NT2/D1 (cell line): ENCODE results near the gene TACR1.
"Not testable (repeated sequence)": the region's sequence is repeated elsewhere in the genome, so short reads cannot be mapped to it uniquely, and the experiment has no call there.

Experiments
- DNase-seq: peaks from one replicate; pipeline ENCODE4 v3.0.0-alpha.2; 2011; ENCODE audit warnings: low read depth, low spot score
- H3K27me3 ChIP-seq: 2 replicates; pipeline ENCODE4 v1.6.0; 2011; ENCODE audit warnings: mild to moderate bottlenecking; ENCODE audit not compliant: insufficient read length, insufficient read depth
- H3K36me3 ChIP-seq: 2 replicates; pipeline ENCODE4 v1.6.1; 2011; ENCODE audit warnings: mild to moderate bottlenecking, low read length, mixed read lengths; ENCODE audit not compliant: insufficient read depth, insufficient read length
- H3K4me1 ChIP-seq: 2 replicates; pipeline ENCODE4 v1.5.1; 2011; ENCODE audit not compliant: insufficient read depth, insufficient read length
- H3K4me3 ChIP-seq: 2 replicates; pipeline ENCODE4 v1.5.1; 2011; ENCODE audit warnings: low read depth; ENCODE audit not compliant: insufficient read length
- H3K9ac ChIP-seq: 2 replicates; pipeline ENCODE4 v1.6.0; 2011; ENCODE audit warnings: low read depth; ENCODE audit not compliant: insufficient read length
- H3K9me3 ChIP-seq: 2 replicates; pipeline ENCODE4 v1.5.1; 2011; ENCODE audit warnings: mild to moderate bottlenecking, low read length; ENCODE audit not compliant: insufficient read depth
- SUZ12 ChIP-seq: IDR thresholded peaks from 2 replicates; pipeline ENCODE4 v1.6.1; 2011; ENCODE audit not compliant: insufficient read length, insufficient read depth; ENCODE audit errors: extremely low read depth
- YY1 ChIP-seq: IDR thresholded peaks from 2 replicates; pipeline ENCODE4 v1.6.1; 2011; ENCODE audit not compliant: insufficient read length, insufficient read depth
- ZNF274 ChIP-seq: IDR thresholded peaks from 2 replicates; pipeline ENCODE4 v1.6.1; 2011; ENCODE audit warnings: mild to moderate bottlenecking, low read depth, low read length

TACR1 gene

GRCh38 chr2:75174981-75175380 is 24.3 kb downstream of the TACR1 start:
- TF ChIP-seq ZNF274 (no peak), YY1 (no peak), SUZ12 (no peak)
- peaks cover 8% of the 10 kb centered on the region; the same call in 1 of the 2 replicates for H3K9me3 ChIP-seq
- H3K27me3 ChIP-seq, result no peaks in the 10 kb centered on the region
- H3K4me1 ChIP-seq, result no peaks in the 10 kb centered on the region
- no peak for DNase-seq
- no peak overlapping the region for H3K4me3 ChIP-seq
- no peaks in the 10 kb centered on the region for H3K36me3 ChIP-seq
- H3K9ac ChIP-seq, result no peak overlapping the region

- Histone ChIP-seq H3K27me3 (no peaks in the 10 kb centered on the region), H3K36me3 (no peaks in the 10 kb centered on the region), H3K4me1 (no peaks in the 10 kb centered on the region), H3K4me3 (no peak overlapping the region), H3K9me3 (peaks cover 8% of the 10 kb centered on the region; the same call in 1 of the 2 replicates), H3K9ac (no peak overlapping the region)
- DNase-seq, result no peak
- no peak for TF ChIP-seq SUZ12
Measured at GRCh38 chr2:75174519-75174918, 24.8 kb downstream of the TACR1 start.

- H3K9ac ChIP-seq, result no peak overlapping the region
- H3K9me3 ChIP-seq, result 0 out of 2 replicates have a peak, but pooled peaks cover 8% of the 10 kb centered on the region
- no peaks in the 10 kb centered on the region for H3K27me3 ChIP-seq
- H3K4me1 ChIP-seq, result no peaks in the 10 kb centered on the region
- peak; percentile 68 for DNase-seq
- no peak overlapping the region for H3K4me3 ChIP-seq
- TF ChIP-seq ZNF274, result no peak
- H3K36me3 ChIP-seq, result no peaks in the 10 kb centered on the region
Measured at GRCh38 chr2:75173740-75174139, 25.6 kb downstream of the TACR1 start.

- not testable (repeated sequence) for H3K27me3 ChIP-seq, H3K4me3 ChIP-seq, H3K9ac ChIP-seq, DNase-seq, H3K4me1 ChIP-seq, H3K36me3 ChIP-seq, H3K9me3 ChIP-seq
Measured at GRCh38 chr2:75171423-75171822, 27.9 kb downstream of the TACR1 start.

GRCh38 chr2:75170889-75171288 is 28.4 kb downstream of the TACR1 start:
- no peaks in the 10 kb centered on the region for H3K27me3 ChIP-seq
- no peaks in the 10 kb centered on the region for H3K4me1 ChIP-seq
- no peak overlapping the region for H3K9ac ChIP-seq
- H3K36me3 ChIP-seq, result no peaks in the 10 kb centered on the region
- no peak for TF ChIP-seq ZNF274
- no peak for TF ChIP-seq YY1
- TF ChIP-seq SUZ12, result no peak
- H3K9me3 ChIP-seq, result 0 out of 2 replicates have a peak, but pooled peaks cover 8% of the 10 kb centered on the region
- no peak for DNase-seq
- no peak overlapping the region for H3K4me3 ChIP-seq

GRCh38 chr2:75168186-75168585 is 31.1 kb downstream of the TACR1 start:
- H3K36me3 ChIP-seq, result no peaks in the 10 kb centered on the region
- no peak overlapping the region for H3K9ac ChIP-seq
- H3K4me3 ChIP-seq, result no peak overlapping the region
- no peak for DNase-seq
- TF ChIP-seq ZNF274 (no peak), YY1 (no peak), SUZ12 (no peak)
- H3K4me1 ChIP-seq, result no peaks in the 10 kb centered on the region
- H3K27me3 ChIP-seq, result no peaks in the 10 kb centered on the region
- H3K9me3 ChIP-seq, result 0 out of 2 replicates have a peak, but pooled peaks cover 8% of the 10 kb centered on the region

- Histone ChIP-seq H3K9ac (no peak overlapping the region), H3K4me1 (no peaks in the 10 kb centered on the region), H3K36me3 (no peaks in the 10 kb centered on the region), H3K27me3 (no peaks in the 10 kb centered on the region), H3K9me3 (no peaks in the 10 kb centered on the region), H3K4me3 (no peak overlapping the region)
- TF ChIP-seq YY1 (no peak), ZNF274 (no peak), SUZ12 (no peak)
- no peak for DNase-seq
Measured at GRCh38 chr2:75166491-75166890, 32.8 kb downstream of the TACR1 start.

- Histone ChIP-seq H3K9me3 (no peaks in the 10 kb centered on the region), H3K4me3 (no peak overlapping the region), H3K4me1 (no peaks in the 10 kb centered on the region), H3K36me3 (no peaks in the 10 kb centered on the region), H3K27me3 (no peaks in the 10 kb centered on the region), H3K9ac (no peak overlapping the region)
- TF ChIP-seq YY1, result no peak
- TF ChIP-seq ZNF274, result no peak
- no peak for TF ChIP-seq SUZ12
- no peak for DNase-seq
Measured at GRCh38 chr2:75162897-75163296, 36.4 kb downstream of the TACR1 start.
